ENCODE results near the gene KIF19. TPM values are rescaled to one million over a fixed set of nuclear protein-coding genes. Genes with fewer than 3 reads are reported as not detected.

Gene KIF19
- polyA plus RNA-seq, 1 experiment, result not detected

DNA sequence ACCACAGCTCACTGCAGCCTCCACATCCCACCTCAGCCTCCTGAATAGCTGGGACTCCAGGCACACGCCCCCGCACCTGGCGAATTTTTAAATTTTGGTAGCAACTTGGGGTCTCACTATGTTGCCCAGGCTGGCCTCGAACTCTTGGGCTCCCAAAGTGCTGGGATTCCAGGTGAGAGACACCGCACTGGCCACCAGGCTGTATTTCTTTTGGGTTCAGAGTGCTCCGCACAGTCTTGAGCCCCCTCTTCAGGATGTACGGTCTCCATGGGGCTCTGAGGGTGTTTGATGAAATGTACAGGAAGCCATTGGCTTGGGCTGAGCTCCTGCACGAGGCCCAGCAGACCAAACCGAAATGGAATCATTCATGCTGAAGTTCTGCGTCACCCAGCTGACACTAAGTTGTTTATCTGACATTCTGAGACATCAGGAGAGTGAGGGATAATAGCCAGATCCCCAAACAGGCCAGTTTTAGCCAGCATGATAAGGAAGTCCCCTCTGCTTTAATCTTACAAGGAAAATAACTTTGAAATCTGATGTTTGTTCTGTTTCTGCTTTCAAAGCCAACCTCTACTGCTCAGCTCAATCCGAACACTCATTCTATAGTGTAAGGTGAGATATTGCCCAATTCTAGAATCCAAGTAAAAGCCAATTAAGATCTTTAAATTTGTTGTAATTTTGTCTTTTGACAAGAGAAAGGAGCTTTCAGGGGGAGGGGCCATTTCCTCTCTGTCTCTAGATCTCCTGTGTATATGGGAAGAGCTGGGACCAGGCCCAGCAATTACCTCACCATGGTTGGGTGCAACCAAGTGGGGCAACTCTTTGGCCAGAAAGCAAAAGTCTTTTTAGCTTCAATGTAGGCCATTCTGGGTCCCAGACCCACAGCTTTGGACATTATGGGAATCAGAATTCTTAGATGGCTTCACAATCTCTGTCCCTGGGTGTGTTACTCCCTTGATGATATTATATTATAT is 64.9 kb downstream of the KIF19 start:
- no peaks in the 10 kb centered on the region; the same call in 1 of the 2 replicates for H3K9me3 ChIP-seq (ENCODE audit: control insufficient read depth, insufficient read depth, low read length)
- ChIA-PET CTCF (interaction anchor here (1.6 to 1.9 kb wide), 2 partner anchors 12 to 23 kb away, joined by 5 to 6 read pairs; partner anchors contain the start of gene GPR142), POLR2A (no interaction called here)
- TF ChIP-seq CTCF (IDR thresholded peaks at IDR 0.05; ENCODE audit: low read depth, low read length), result no peak
- no peak overlapping the region for H3K27ac ChIP-seq (ENCODE audit: low read depth, low read length)
- no peak overlapping the region for H3K4me3 ChIP-seq (ENCODE audit: low read depth, low read length)
- no peak for DNase-seq (ENCODE audit: low read depth, low spot score)
- H3K27me3 ChIP-seq (ENCODE audit: control insufficient read depth, insufficient read depth, low read length), result no peaks in the 10 kb centered on the region

GRCh38 chr17:74391771-74392170 is 65.7 kb downstream of the KIF19 start:
- H3K9me3 ChIP-seq (ENCODE audit: control insufficient read depth, insufficient read depth, low read length), result no peaks in the 10 kb centered on the region; the same call in 1 of the 2 replicates
- TF ChIP-seq CTCF (IDR thresholded peaks at IDR 0.05; ENCODE audit: low read depth, low read length), result no peak
- CTCF ChIA-PET, result interaction anchor here (1.6 to 1.9 kb wide), 2 partner anchors 13 to 24 kb away, joined by 5 to 6 read pairs; partner anchors contain the start of gene GPR142
- no peak for DNase-seq (ENCODE audit: low read depth, low spot score)
- H3K27ac ChIP-seq (ENCODE audit: low read depth, low read length), result no peak overlapping the region
- POLR2A ChIA-PET, result no interaction called here
- H3K27me3 ChIP-seq (ENCODE audit: control insufficient read depth, insufficient read depth, low read length), result no peaks in the 10 kb centered on the region
- H3K4me3 ChIP-seq (ENCODE audit: low read depth, low read length), result no peak overlapping the region

- H3K4me3 ChIP-seq (ENCODE audit: low read depth, low read length), result no peak overlapping the region
- POLR2A ChIA-PET, result no interaction called here
- TF ChIP-seq CTCF (IDR thresholded peaks at IDR 0.05; ENCODE audit: low read depth, low read length), result no peak
- H3K27me3 ChIP-seq (ENCODE audit: control insufficient read depth, insufficient read depth, low read length), result no peaks in the 10 kb centered on the region
- CTCF ChIA-PET, result no interaction called here
- no peak overlapping the region for H3K27ac ChIP-seq (ENCODE audit: low read depth, low read length)
- DNase-seq (ENCODE audit: low read depth, low spot score), result no peak
- H3K9me3 ChIP-seq (ENCODE audit: control insufficient read depth, insufficient read depth, low read length), result no peaks in the 10 kb centered on the region; the same call in 1 of the 2 replicates
Measured at GRCh38 chr17:74392848-74393247, 66.8 kb downstream of the KIF19 start.

DNA sequence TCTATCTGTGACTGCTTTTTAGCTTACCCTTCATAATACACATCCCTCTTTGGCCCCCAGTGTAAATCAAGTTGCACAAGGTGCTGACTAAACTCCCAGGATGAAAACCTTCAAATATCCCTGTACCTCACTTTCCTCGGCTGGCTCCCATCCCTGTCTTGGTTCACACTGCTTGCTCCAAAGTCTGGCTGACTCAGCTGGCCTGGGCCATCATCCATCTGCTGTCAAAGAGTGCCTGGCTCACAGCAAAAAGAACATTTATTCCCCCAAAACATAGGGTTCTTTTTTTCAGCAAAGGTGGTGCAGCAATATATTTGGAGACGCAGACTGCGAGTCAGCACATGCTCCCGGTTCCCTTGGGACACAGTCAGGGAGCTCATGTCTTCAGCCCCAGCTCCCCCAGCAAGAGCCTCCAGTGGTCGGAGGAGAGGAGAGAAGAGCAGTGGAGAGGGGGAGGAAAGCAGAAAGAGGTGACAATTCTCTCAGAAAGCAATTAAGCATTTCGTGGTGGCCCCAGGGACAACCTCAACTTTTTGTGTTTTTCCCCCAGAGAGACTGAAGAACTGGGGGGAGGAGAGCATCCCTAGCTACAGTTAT is 67.4 kb downstream of the KIF19 start:
- ChIA-PET POLR2A (no interaction called here), CTCF (no interaction called here)
- TF ChIP-seq CTCF (IDR thresholded peaks at IDR 0.05; ENCODE audit: low read depth, low read length), result no peak
- Histone ChIP-seq H3K9me3 (ENCODE audit: control insufficient read depth, insufficient read depth, low read length) (no peaks in the 10 kb centered on the region; the same call in 1 of the 2 replicates), H3K27me3 (ENCODE audit: control insufficient read depth, insufficient read depth, low read length) (no peaks in the 10 kb centered on the region), H3K27ac (ENCODE audit: low read depth, low read length) (no peak overlapping the region), H3K4me3 (ENCODE audit: low read depth, low read length) (no peak overlapping the region)
- DNase-seq (ENCODE audit: low read depth, low spot score), result no peak

All from AG04450 (cell line).